ENCODE measurements around the gene WRAP53.

Gene WRAP53

GRCh38 chr17:7710301-7710700 is 22.0 kb downstream of the WRAP53 start:
- DNase-seq: no peak

- peak in 1 of 2 experiments; percentile 6 for DNase-seq
Observed at GRCh38 chr17:7711051-7711755, 22.9 kb downstream of the WRAP53 start.

GRCh38 chr17:7712111-7712771 is 24.0 kb downstream of the WRAP53 start:
- DNase-seq: peak; percentile 9 to 42

- DNase-seq: no peak
Observed at GRCh38 chr17:7713782-7714181, 25.5 kb downstream of the WRAP53 start.

- DNase-seq: no peak
Observed at GRCh38 chr17:7714721-7715594, 26.7 kb downstream of the WRAP53 start.

- no peak for DNase-seq
Observed at GRCh38 chr17:7715936-7716886, 27.9 kb downstream of the WRAP53 start.

- peak; percentile 79 to 86 for DNase-seq
Observed at GRCh38 chr17:7716901-7717755, 28.9 kb downstream of the WRAP53 start, which contains the start of gene DNAH2. TSS of gene DNAH2 (plus strand) at chr17:7717744. CDS start at chr17:7719735, 1,991 bp downstream.

GRCh38 chr17:7717756-7718350 is 29.6 kb downstream of the WRAP53 start:
- peak in 1 of 2 experiments; percentile 47 for DNase-seq

GRCh38 chr17:7719661-7720060 is 31.4 kb downstream of the WRAP53 start:
- no peak for DNase-seq

- DNase-seq: peak; percentile 35 to 47
Observed at GRCh38 chr17:7720125-7720524, 31.8 kb downstream of the WRAP53 start.

GRCh38 chr17:7721612-7722011 is 33.3 kb downstream of the WRAP53 start:
- no peak for DNase-seq

GRCh38 chr17:7727886-7728285 is 39.6 kb downstream of the WRAP53 start:
- no peak for DNase-seq

GRCh38 chr17:7729816-7730215 is 41.5 kb downstream of the WRAP53 start:
- DNase-seq: no peak

GRCh38 chr17:7732981-7733539 is 44.8 kb downstream of the WRAP53 start:
- no peak for DNase-seq

GRCh38 chr17:7737601-7738000 is 49.3 kb downstream of the WRAP53 start:
- DNase-seq: no peak

GRCh38 chr17:7739746-7740145 is 51.5 kb downstream of the WRAP53 start:
- DNase-seq: no peak

GRCh38 chr17:7740481-7741001 is 52.3 kb downstream of the WRAP53 start:
- peak; percentile 36 to 37 for DNase-seq

- DNase-seq: no peak
Observed at GRCh38 chr17:7742729-7743128, 54.5 kb downstream of the WRAP53 start.

- no peak for DNase-seq
Observed at GRCh38 chr17:7744416-7744815, 56.1 kb downstream of the WRAP53 start.
